Right ventricle myocardium superior (tissue), 1 donor: ENCODE results near the gene EDNRB. TPM values are rescaled to one million over a fixed set of nuclear protein-coding genes. Genes with fewer than 3 reads are reported as not detected.

Experiments used
- ATAC-seq: fragments of 200-7000 bp; cut with Tn5 transposase; one replicate; pipeline ENCODE4 v1.9.1; 2020; ENCODE audit warnings: mild to moderate bottlenecking; ENCODE audit not compliant: poor library complexity
- DNase-seq: peaks from one replicate; pipeline ENCODE4 v3.0.0-alpha.2; 2020
- intact Hi-C: fragments of 100-400 bp; cut with DNase I; formaldehyde crosslinking; loops from one replicate; pipeline ENCODE4 v1.11.2; 2022
- total RNA-seq: library from RNA; stranded (reverse); fragmentation: NEBNext Ultra II Directional; extraction: Animal tissue kit (Norgen Biotek cat#: 25700); gene quantifications from one replicate; pipeline ENCODE4 v1.2.1, GENCODE V29; 2021
- donor health status: DM: no; HTN: yes; CAD: no; lungs with severe emphysema.

EDNRB gene
- total RNA-seq, 1 donor from 2014 or later: 26.0 TPM

DNA sequence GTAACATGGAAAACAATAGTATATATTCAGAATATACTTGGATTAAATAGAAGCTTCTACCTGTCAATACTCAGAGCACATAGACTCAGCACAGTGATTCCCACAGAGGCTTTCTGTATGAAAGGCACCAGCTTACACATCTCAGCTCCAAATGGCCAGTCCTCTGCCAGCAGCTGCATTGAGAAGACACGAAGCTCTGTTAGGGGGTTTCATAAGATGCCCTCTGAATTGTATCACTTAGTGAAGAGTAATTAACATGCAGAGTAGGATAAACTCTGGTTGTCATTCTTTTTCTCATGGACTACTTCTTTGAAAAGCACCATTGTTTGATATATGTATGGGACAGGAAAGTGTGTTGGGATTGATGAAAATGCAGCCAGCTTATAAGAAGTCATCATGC lies 15.2 kb downstream of the EDNRB start:
- intact Hi-C loops: no loop called here
- DNase-seq (no peak), ATAC-seq (no peak)

DNA sequence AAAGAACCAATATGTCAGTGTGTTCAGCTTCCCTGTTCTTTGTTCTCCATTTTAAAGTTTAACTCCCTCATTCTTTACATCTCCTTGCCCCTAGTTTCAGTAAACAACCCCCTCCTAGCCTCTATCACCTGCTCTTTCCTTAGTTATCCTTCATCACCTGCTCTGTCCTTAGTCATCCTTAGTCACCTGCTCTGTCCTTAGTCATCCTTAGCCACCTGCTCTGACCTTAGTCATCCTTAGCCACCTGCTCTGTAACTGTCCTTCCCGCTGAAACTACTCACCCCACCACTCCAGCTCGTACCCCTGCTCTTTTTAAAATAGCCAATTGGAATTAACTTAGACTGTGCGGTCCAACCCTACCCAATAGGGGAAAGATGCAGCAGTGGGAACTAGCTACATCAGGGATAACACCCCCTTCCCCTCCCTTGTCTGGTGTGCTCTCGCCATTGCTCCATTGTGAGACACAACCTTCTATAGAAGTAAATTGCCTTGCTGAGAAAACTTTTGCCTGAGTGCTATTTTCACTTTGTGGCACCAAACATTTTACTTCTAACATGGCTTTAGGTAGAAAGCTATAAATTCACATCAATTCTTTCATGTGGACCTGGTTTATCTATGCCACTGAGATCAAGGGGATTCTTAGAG lies 16.2 kb downstream of the EDNRB start:
- intact Hi-C loops: no loop called here
- ATAC-seq (no peak), DNase-seq (no peak)

DNA sequence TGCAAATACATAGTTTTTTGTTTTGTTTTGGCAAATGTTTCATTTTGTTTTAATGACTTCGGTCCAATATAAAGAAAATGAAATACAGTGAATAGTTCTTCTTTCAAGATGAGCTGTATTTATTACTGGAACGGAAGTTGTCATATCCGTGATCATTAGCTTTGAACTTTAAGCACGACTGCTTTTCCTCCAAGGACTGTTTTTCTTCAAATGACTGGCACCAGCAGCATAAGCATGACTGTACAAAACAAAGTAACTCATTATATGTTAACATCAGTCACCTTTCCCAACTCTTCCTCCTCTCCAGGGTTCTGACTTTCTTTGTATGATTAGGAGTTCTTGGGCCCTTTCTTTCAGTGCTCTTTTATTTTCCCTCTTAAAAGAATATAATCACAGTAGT lies 20.5 kb downstream of the EDNRB start:
- ATAC-seq (no peak), DNase-seq (no peak)
- intact Hi-C loops: no loop called here

DNA sequence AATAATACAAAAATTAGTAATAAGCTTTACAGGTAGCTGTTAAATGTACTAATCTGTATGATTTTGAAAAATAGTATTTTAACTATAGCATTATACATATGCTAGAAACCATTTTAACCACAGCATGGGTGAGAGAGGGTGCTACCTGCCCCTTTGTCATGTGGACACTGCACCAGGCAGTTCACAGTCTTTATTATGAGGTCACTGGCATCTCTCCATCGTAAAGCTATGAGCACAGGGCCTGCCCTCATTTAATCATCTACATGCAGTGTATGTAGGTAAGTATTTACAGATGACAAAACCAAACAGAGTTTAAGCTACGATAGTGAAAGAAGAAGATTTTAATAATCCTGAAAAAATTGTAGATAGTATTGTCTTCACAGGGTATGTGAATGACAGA lies 21.7 kb downstream of the EDNRB start:
- intact Hi-C loops: no loop called here
- ATAC-seq (peak; percentile 33), DNase-seq (no peak)

DNA sequence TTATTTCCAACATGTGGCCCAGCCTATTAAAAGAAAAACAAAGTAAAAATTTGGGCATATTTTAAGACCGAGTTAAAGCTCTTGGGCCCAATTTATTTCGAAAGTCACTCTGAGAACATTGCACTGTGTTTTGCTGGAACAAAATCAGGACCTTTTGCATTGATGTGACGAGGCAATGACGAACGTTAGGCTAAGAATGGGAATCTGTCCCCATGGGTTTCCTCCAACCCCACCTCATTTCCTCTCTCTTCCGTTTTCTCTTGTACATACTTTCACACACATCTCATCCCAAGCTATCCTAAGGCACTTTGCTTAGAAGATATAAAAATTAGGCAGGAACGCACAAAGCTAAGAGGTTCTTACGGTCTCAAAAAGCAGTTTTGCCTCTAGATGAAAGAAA lies 22.1 kb downstream of the EDNRB start:
- DNase-seq (no peak), ATAC-seq (peak; percentile 88)
- intact Hi-C loops: no loop called here

DNA sequence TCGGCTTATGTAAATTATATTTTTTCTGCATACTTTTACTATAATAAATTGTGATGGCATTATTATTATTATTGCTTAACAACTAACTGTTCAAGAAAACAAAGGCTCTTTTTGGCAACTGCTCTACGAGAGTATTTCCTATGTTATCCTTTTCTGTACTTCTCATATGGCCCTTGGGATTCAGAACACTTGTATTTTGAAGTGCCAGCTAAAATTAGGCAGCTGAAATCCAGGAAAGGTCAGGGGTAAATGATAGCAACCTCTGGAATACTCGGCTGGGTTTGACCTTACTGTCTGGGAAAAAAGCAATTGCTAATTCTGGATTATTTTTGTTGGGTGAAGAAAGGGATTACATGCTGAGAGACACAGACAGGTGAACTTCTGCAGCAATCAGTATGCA lies 23.9 kb downstream of the EDNRB start:
- intact Hi-C loops: no loop called here
- DNase-seq: no peak
- ATAC-seq: peak; percentile 59

DNA sequence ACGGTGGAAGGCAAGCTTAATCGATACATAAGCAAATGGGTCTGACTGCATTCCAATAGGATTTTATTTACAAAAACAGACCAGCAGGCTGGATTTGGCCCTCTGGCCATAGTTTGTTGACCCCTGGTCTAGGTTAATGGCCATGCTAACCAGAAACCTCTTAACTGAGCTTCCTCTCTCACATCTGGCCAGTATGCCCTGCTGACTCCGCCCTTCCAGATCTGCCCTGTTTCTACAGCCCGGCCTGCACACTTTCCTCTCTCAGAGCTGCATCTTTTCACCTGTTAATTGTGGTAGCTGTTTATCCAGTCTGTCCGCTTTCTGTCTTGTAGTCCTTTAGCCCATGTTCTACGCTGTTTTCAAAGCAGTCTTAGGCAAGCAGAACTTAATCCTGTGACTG lies 25.6 kb downstream of the EDNRB start:
- intact Hi-C loops: no loop called here
- no peak for ATAC-seq

DNA sequence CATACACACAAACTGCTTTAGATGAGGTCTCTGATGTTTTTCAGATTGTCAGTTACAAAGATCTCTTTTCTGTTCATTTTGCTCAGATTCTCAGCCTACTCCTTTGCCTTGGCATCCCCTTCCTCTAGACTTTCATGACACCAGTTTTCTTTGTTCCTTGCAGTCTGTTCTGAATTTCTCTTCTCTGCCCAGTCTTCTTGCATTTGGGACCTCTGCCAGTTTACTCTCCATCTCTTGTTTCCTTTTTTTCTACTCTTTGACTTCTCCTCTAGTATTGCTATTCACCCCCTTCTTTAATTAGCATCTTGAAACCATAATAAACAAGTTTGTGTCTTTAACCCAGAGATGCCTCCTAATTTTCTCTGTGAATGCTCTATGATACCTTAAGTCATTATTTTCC lies 26.1 kb downstream of the EDNRB start:
- ATAC-seq: no peak
- DNase-seq: no peak
- intact Hi-C loops: no loop called here

More for the DNA sequence above, 25.6 kb downstream of the EDNRB start:
- no peak for DNase-seq

DNA sequence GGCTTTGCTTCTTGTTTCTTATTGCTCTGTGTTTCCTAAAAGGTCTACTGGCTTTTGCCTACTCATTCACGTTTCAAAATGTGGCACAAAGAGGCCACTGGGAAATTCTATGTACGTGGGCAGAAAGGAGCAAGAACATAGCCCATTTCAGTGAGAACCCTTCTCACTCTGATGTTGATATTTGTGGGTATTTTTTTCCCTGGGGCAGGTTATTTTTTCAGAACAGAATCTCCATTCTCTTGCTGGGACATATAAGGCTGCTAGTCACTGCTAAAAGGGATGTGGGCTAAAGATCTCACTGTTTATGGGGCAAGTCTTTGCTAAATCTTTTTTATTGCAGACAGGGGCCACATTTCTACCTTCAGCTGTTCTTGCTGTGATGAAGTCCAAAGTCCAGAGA lies 27.1 kb downstream of the EDNRB start:
- ATAC-seq: no peak
- no peak for DNase-seq
- intact Hi-C loops: no loop called here

DNA sequence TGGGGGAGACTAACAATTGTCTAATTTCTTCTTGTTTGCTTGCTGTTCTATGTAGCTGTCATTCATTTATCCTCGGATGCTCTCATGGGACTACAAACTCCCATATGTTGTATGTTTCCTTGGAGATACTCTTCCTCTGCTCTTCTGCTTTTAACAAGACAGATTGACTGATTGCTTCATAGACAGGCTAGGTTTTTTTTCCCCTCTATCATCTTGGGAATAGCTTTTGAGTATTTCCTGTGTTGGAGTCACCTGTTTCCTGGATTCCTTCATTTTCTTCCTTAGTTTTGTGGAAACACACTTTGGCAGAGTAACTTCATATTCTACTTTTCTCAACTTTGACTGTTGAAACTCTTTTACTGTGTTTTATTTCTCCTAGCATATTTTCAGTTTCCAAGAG lies 27.6 kb downstream of the EDNRB start:
- intact Hi-C loops: no loop called here
- ATAC-seq: no peak
- no peak for DNase-seq

DNA sequence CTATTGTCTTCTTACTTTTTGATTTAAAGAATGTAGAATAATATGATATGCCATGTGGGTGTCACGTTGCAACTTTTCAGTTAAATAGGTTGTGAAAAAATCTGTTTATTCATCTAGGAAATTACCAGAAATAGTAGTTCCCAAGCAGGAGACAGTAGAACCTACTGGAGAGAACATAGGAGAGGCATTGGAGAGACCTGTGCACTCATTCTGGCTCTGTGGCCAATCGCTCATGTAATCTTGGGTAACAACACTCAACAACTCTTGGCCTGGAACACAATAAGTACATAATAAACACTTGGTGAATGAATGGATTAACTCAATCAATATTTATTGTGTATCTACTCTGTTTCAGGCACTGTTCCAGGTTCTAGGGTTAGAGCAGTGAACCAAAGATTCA lies 35.3 kb downstream of the EDNRB start:
- ATAC-seq: no peak

DNA sequence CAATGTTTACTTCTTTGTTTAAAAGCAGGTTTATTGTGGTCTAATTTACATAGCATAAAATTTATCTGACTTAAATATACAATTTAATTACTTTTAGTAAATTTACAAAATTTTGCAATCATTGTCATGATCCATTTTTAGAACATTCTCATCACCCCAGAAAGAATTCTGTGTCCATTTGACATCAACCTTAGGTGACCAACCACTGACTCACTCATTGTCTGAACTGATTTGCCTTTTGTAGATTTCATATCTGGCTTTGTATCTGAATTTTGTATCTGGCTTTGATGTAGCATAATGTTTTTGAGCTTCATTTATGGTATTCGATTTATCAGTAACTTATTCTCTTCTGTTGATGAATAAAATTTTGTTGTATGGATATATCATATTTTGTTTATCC lies 40.4 kb downstream of the EDNRB start:
- ATAC-seq (no peak), DNase-seq (no peak)
- intact Hi-C loops: no loop called here

More for the DNA sequence above, 35.3 kb downstream of the EDNRB start:
- DNase-seq: no peak
- intact Hi-C loops: no loop called here

DNA sequence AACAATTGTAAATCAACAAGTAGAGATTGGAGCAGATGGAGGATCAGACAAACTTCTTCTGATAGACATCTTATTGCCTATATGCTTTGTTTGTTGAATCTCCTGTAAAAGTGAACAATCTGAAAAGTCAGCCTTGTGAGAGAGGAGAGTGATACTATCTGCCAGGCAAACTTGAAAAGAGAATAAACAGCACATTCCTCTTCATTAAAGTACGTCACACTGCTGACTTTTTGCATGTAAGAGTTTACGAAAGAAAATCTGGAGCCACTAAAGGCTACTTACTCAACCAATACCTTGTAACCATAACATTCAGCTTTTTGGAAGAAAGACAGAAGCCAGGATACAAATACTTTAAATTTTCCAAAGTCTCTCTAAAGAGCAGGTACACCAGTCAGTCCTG lies 42.5 kb downstream of the EDNRB start:
- ATAC-seq: no peak
- no peak for DNase-seq
- intact Hi-C loops: no loop called here

DNA sequence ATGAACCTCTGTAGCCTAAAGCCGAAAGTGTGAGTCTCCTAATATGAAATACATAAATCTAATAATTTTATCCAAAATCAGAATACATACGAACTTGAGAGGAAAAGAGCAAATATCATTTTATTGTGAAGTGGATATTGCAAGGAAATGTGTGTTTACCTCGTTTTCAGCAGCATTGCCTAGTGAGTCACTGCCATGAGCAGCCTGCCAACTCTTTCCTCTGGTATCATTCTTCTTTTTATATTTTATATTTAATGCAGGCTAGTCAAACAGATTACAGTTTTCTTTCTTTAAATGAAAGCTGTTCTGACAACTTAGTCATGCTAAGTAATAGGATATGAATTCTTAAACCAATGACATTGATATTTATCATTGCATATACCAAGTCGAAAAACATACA lies 44.2 kb downstream of the EDNRB start:
- intact Hi-C loops: no loop called here
- ATAC-seq (no peak), DNase-seq (no peak)

DNA sequence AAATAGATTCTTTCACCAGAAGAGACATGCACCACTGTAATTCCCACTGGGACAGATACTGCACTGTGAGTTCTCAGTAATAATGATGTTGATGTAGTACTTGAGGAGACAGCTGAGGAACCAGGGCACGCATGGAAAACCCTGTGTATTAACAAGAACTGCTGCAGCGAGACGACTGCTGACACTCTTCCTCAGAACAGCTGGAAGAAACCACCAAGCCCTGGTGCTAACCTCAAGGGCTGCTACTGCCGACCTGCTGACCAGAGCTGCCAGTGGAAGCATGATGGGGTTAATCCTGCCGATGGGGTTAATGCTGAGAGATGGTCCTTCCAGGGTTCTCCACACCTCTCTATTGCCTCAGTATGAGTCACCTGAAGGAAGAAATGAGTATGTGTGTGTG lies 45.6 kb downstream of the EDNRB start:
- intact Hi-C loops: no loop called here
- DNase-seq (no peak), ATAC-seq (no peak)

DNA sequence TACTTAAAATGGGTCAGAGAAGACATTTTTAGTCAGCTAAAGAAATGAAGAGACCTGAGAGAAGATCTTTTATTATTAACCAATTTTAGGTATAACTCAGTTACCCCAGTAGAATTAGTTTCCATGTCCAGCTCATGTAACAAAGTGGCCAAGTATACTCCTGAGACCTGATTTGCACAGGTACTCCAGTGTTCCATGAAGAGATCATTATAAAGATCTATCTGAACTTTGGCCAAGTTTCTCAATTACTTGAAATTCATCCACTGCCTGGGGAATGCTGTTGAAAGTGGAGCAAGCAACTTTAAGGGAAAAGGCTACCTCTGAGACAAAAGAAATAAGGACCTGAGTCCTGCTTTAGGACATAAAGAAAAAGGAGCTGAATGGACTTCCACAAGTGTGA lies 47.0 kb downstream of the EDNRB start:
- ATAC-seq (no peak), DNase-seq (no peak)
- intact Hi-C loops: no loop called here

DNA sequence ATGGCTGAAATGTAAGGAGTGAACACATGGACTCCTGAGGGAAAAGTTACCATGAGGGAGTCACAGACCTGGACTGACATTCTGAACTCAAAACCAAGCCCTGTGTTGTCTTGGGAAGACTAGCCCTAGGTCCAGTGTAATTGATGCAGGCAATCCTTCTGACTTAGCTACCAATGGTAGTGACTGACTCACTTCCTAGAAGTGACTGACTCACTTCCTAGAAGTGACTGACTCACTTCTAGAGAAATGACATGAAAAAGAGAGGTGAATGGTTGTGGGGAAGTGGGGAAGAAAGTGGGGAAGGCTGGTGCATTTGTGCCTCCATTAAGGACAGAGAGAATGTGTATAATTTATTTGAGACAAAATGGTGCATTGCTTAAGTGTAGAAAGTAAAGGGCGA lies 49.9 kb downstream of the EDNRB start:
- intact Hi-C loops: no loop called here
- no peak for DNase-seq
- ATAC-seq: no peak

DNA sequence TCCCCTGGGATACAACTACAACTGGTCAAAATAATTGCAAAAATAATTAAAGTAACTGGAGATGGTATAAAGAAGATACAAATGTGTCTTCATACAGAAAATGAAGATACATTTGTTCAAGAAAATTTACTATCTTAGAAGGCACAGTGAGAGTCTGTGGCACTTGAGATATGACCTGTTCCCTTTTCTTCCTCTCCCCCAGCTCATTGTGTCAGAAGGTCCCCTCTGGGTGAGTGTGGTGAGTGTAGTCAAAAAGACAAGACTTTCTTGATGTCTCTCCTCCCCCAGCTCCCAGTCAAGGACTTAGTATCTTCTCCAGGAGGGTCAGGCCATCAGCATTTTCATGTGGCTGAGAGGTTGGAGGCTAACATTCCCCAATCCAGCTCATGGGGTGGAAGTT lies 51.7 kb downstream of the EDNRB start:
- DNase-seq (no peak), ATAC-seq (no peak)
- intact Hi-C loops: no loop called here

DNA sequence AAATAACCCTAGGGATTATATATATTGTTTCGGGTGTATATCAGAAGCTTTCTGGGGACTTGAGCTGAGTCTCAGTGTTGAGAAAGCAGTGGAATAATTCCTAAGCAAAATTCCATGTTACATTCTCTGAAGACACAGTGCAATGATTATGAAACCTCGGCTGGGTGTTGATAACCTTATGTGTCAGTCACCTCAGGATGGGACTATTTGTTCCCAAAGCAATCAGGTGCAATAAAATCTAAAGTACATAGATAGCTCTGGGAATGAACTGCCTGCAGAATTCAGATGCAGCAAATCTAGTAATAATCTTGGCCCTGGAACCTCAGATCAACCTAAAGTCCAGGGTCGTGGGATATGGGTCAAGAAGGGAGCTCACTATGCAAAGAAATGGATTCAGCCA lies 53.0 kb downstream of the EDNRB start:
- ATAC-seq (peak; percentile 69), DNase-seq (no peak)
- intact Hi-C loops: no loop called here

DNA sequence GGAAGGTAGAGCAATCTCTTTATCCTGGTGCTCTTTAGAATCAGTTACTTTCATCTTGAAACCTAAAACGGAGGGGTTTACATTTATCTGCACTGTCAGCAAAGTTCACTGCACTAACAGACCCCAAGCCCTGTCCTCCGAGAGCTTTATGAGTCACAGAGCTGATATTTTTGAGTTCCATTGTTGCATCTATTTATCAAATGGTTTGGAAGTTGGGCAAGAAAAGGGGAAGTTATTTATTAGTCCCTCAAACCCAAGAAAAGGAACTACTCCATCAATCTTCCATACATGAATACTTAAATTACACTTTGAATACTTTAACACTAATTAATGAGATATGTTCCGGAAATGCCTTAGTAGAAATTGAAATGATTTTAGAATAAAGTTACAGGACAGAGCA lies 55.5 kb downstream of the EDNRB start:
- no peak for ATAC-seq
- intact Hi-C loops: no loop called here
- no peak for DNase-seq

DNA sequence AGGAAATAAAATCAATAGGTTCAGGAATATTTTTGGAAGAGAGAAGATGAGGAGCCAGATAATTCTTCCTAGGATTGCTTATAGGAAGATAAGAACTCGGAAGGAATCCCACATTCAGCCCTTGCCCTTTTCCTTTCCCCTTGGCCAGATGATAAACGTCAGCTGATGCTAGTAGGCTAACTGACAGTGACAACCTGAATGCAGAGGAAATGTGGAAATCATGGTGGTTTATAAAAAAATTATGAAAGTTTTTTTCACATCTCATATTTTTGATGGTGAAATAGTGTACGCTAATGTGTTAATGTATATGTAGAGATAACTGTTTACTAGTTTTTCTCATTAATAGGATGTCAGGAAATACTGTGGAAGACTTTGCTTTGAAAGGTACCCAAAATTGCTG lies 56.9 kb downstream of the EDNRB start:
- no peak for ATAC-seq
- DNase-seq: no peak
- intact Hi-C loops: no loop called here
